ENCODE measurements around the gene CLNK.

DNA sequence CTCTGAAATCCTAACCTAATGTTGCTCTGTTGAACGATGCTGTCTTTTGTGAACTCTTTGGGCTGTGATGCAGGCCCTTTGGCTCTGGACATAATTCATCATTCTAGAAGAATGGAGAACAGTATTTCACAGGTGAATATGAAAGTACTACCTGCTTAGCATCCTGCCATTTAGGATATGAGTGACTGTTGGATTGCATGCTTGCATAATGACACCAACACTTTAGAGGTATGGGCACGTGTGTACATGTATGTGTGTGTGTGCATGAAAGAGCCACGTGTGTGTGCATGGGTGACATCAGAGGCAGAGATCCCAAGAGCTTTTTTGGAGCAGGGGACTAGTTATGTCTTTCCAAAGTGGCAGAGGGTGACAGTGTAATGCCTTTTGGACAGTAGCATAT, 157.1 kb downstream of the CLNK start:
- TF ChIP-seq POLR2A (IDR thresholded peaks at IDR 0.05) = no peak
- TF ChIP-seq, protein P1, sequence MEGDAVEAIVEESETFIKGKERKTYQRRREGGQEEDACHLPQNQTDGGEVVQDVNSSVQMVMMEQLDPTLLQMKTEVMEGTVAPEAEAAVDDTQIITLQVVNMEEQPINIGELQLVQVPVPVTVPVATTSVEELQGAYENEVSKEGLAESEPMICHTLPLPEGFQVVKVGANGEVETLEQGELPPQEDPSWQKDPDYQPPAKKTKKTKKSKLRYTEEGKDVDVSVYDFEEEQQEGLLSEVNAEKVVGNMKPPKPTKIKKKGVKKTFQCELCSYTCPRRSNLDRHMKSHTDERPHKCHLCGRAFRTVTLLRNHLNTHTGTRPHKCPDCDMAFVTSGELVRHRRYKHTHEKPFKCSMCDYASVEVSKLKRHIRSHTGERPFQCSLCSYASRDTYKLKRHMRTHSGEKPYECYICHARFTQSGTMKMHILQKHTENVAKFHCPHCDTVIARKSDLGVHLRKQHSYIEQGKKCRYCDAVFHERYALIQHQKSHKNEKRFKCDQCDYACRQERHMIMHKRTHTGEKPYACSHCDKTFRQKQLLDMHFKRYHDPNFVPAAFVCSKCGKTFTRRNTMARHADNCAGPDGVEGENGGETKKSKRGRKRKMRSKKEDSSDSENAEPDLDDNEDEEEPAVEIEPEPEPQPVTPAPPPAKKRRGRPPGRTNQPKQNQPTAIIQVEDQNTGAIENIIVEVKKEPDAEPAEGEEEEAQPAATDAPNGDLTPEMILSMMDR (IDR thresholded peaks at IDR 0.05) = no peak

Measured in lower leg skin (tissue), 3 donors.